ENCODE results near the gene UNKL.

DNA sequence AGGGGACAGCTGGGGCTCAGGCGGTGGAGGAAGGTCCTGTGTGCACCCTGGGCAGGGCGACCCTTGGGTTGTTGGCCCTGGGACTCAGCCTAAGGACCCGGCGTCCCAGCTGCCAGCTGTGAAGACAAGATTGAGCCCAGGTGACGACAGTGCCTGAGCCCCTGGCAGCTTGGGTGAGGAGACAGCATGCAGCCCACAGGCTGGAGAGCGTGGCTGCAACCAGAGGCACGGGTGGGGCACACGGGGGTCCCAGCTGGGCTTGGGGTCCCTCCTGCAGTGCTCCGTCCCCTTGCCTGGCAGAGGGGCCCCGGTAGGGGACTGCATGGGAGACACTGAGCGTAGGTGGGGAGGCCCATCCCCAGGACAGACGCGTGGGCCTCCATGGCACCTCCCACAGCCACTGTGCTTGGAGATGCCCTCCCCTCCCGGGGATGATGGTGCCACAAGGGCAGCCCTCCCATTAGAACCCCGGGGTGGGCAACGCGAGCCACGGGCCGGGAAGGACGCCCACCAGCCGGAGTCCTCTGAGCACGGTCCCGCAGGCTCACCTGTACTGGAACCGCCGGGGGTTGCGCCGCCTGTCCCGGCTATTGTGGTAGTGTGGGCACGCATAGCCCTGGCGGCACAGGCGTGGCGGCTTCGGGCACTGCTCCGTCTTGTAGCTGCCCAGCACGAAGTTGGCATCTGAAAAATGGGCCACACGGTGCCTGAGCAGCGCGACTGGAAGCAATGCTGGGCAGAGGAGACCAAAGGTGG is 15.5 kb downstream of the UNKL start:
- TF ChIP-seq EZH2 (IDR thresholded peaks at IDR 0.05): no peak
- TF ChIP-seq, protein P1, sequence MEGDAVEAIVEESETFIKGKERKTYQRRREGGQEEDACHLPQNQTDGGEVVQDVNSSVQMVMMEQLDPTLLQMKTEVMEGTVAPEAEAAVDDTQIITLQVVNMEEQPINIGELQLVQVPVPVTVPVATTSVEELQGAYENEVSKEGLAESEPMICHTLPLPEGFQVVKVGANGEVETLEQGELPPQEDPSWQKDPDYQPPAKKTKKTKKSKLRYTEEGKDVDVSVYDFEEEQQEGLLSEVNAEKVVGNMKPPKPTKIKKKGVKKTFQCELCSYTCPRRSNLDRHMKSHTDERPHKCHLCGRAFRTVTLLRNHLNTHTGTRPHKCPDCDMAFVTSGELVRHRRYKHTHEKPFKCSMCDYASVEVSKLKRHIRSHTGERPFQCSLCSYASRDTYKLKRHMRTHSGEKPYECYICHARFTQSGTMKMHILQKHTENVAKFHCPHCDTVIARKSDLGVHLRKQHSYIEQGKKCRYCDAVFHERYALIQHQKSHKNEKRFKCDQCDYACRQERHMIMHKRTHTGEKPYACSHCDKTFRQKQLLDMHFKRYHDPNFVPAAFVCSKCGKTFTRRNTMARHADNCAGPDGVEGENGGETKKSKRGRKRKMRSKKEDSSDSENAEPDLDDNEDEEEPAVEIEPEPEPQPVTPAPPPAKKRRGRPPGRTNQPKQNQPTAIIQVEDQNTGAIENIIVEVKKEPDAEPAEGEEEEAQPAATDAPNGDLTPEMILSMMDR (IDR thresholded peaks at IDR 0.05): no peak
- no peak for TF ChIP-seq EZH2phosphoT487 (IDR thresholded peaks at IDR 0.05)

Measured in neural progenitor cell (in vitro differentiated cells).